Large intestine (tissue), 3 donors: ENCODE measurements around the gene CAMTA1. TPM values are rescaled to one million over a fixed set of nuclear protein-coding genes. Genes with fewer than 3 reads are reported as not detected.
"Not testable (repeated sequence)": the region's sequence is repeated elsewhere in the genome, so short reads cannot be mapped to it uniquely, and the experiment has no call there.

Source experiments
- DNase-seq, 2 donors: peaks; one replicate each; pipeline versions ENCODE4 v3.0.0 to v3.0.0-alpha.2; 2013
- H3K27ac ChIP-seq: one replicate; pipeline ENCODE4 v1.5.1; 2013; ENCODE audit warnings: low read length
- H3K27me3 ChIP-seq: 2 replicates; pipeline ENCODE4 v1.6.1; 2013; ENCODE audit warnings: low read length; ENCODE audit not compliant: control insufficient read depth, insufficient read depth
- H3K36me3 ChIP-seq: 2 replicates; pipeline ENCODE4 v1.6.1; 2013; ENCODE audit warnings: low read length; ENCODE audit not compliant: control insufficient read depth, insufficient read depth
- H3K4me1 ChIP-seq: one replicate; pipeline ENCODE4 v1.6.1; 2013; ENCODE audit warnings: low read length; ENCODE audit not compliant: control insufficient read depth, insufficient read depth
- H3K4me3 ChIP-seq: one replicate; pipeline ENCODE4 v1.5.1; 2013; ENCODE audit warnings: low read length
- H3K9me3 ChIP-seq: one replicate; pipeline ENCODE4 v1.6.1; 2013; ENCODE audit warnings: mild to moderate bottlenecking, low read depth, low read length, moderate library complexity; ENCODE audit not compliant: control insufficient read depth
- WGBS: methylation state at CpG from one replicate; pipeline ENCODE4 v1.1.5; 2013; ENCODE audit warnings: low lambda C conversion rate; ENCODE audit not compliant: insufficient coverage; 5-methylcytosine and 5-hydroxymethylcytosine counted together
- polyA plus RNA-seq: library from polyadenylated mRNA; unstranded; fragments of 120-200 nt; gene quantifications from one replicate; pipeline ENCODE4 v1.2.1, GENCODE V29; 2013

CAMTA1 gene
- polyA plus RNA-seq, 1 donor = 67.9 TPM

DNA sequence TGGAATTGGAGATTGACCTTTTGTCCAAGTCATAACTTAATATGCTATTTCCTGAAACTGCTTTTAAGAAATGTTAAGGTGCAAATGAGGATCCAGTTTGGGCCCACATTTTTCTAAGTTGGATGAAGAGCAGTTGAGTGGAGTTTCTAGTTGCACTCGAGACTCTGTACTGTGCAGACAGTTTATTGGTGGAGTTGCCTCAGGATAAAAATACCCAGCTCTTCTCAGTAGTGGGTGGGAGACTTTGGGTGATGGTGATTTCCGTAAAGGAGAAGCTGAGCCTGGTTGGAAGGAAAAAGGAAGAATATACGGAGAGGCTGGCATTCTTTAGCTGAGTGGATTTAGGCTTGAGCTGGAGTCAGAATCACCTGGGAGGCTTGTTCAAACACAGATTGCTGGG, 49.9 kb downstream of the CAMTA1 start:
- Histone ChIP-seq H3K27ac (no peak overlapping the region), H3K4me1 (no peaks in the 10 kb centered on the region), H3K36me3 (peaks cover 11% of the 10 kb centered on the region), H3K9me3 (no peaks in the 10 kb centered on the region), H3K4me3 (no peak overlapping the region), H3K27me3 (no peaks in the 10 kb centered on the region)
- no peak for DNase-seq
- 100% methylated on average over 1 of the region's 3 CpGs for WGBS

GRCh38 chr1:6842301-6842700, 57.0 kb downstream of the CAMTA1 start:
- Histone ChIP-seq H3K27me3 (no peaks in the 10 kb centered on the region), H3K27ac (no peak overlapping the region), H3K36me3 (peaks cover 8% of the 10 kb centered on the region), H3K9me3 (peaks cover 4% of the 10 kb centered on the region), H3K4me3 (no peak overlapping the region), H3K4me1 (no peaks in the 10 kb centered on the region)
- no CpG with 5 or more reads among the region's 8 CpGs for WGBS
- no peak for DNase-seq

- H3K4me1 ChIP-seq = not testable (repeated sequence)
Measured at GRCh38 chr1:6845786-6846185, 60.5 kb downstream of the CAMTA1 start.

DNA sequence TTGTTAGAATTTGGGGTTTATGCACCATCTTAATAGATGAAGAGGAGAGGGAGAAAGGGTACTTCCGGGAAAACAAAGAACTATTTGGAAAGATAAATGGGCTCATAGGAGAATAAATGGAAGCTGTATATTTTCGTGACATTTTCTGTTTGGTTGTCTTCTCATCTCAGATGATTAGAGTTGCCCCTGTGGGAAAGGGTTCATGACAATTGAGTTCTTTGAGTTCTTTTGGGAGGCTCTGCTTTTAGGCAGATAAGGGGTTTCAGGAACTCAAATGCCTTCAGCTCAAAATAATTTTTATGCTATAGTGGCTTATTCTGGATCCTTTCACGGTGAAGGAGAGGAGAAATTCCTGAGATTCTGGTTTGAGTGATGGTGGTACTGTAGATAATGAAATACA, 63.6 kb downstream of the CAMTA1 start:
- Histone ChIP-seq H3K36me3 (peaks cover 7% of the 10 kb centered on the region), H3K4me1 (no peaks in the 10 kb centered on the region), H3K27ac (no peak overlapping the region), H3K4me3 (no peak overlapping the region), H3K9me3 (peaks cover 4% of the 10 kb centered on the region), H3K27me3 (no peaks in the 10 kb centered on the region)
- no peak for DNase-seq
- WGBS = 80% methylated on average over 1 of the region's 3 CpGs

More at GRCh38 chr1:6845786-6846185, 60.5 kb downstream of the CAMTA1 start:
- DNase-seq, H3K27ac ChIP-seq, H3K4me3 ChIP-seq, H3K9me3 ChIP-seq, H3K27me3 ChIP-seq, H3K36me3 ChIP-seq: not testable (repeated sequence)
- 100% methylated on average over 1 of the region's 4 CpGs for WGBS

- H3K4me1 ChIP-seq = no peaks in the 10 kb centered on the region
- no peak overlapping the region for H3K4me3 ChIP-seq
- H3K9me3 ChIP-seq = no peaks in the 10 kb centered on the region
- DNase-seq = no peak
- H3K27ac ChIP-seq = no peak overlapping the region
- no peaks in the 10 kb centered on the region for H3K27me3 ChIP-seq
- 100% methylated on average over 2 of the region's 4 CpGs for WGBS
- peaks cover 7% of the 10 kb centered on the region for H3K36me3 ChIP-seq
Measured at GRCh38 chr1:6850537-6850936, 65.3 kb downstream of the CAMTA1 start.

- Histone ChIP-seq H3K4me1 (no peaks in the 10 kb centered on the region), H3K36me3 (peaks cover 4% of the 10 kb centered on the region), H3K27ac (no peak overlapping the region), H3K27me3 (no peaks in the 10 kb centered on the region), H3K4me3 (no peak overlapping the region), H3K9me3 (no peaks in the 10 kb centered on the region)
- DNase-seq = peak in 1 of 2 donors; percentile 27
- WGBS = no CpG with 5 or more reads among the region's 6 CpGs
Measured at GRCh38 chr1:6852136-6852890, 67.1 kb downstream of the CAMTA1 start.

DNA sequence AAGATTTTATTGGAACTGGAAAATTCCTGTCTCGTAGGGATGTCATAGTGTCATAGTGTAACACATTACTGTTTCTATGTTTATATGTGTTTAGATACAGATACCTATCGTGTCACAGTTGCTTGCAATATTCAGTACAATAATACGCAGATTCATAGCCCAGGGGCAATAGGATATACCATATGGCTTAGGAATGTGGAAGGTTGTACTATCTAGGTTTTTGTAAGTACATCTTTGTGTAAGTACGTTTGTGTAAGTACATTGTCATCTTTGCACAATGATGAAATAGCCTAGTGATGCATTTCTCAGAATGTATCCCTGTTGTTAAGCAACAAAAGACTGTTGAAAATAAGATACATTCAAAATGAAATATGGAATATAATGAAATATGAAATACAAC, 68.9 kb downstream of the CAMTA1 start:
- Histone ChIP-seq H3K27me3 (no peaks in the 10 kb centered on the region), H3K36me3 (peaks cover 4% of the 10 kb centered on the region), H3K27ac (no peak overlapping the region), H3K9me3 (no peaks in the 10 kb centered on the region), H3K4me1 (no peaks in the 10 kb centered on the region), H3K4me3 (no peak overlapping the region)
- WGBS = no CpG with 5 or more reads among the region's 4 CpGs
- DNase-seq = no peak

GRCh38 chr1:6857831-6858230, 72.6 kb downstream of the CAMTA1 start:
- no peaks in the 10 kb centered on the region for H3K9me3 ChIP-seq
- H3K4me3 ChIP-seq = no peak overlapping the region
- no peak for DNase-seq
- no peaks in the 10 kb centered on the region for H3K36me3 ChIP-seq
- H3K27me3 ChIP-seq = no peaks in the 10 kb centered on the region
- no peak overlapping the region for H3K27ac ChIP-seq
- H3K4me1 ChIP-seq = no peaks in the 10 kb centered on the region
- 80% methylated on average over 1 of the region's 2 CpGs for WGBS

- Histone ChIP-seq H3K4me3 (no peak overlapping the region), H3K9me3 (no peaks in the 10 kb centered on the region), H3K27ac (no peak overlapping the region), H3K27me3 (no peaks in the 10 kb centered on the region), H3K36me3 (no peaks in the 10 kb centered on the region), H3K4me1 (no peaks in the 10 kb centered on the region)
- no peak for DNase-seq
- 100% methylated on average over 1 of the region's 3 CpGs for WGBS
Measured at GRCh38 chr1:6858596-6858995, 73.3 kb downstream of the CAMTA1 start.

DNA sequence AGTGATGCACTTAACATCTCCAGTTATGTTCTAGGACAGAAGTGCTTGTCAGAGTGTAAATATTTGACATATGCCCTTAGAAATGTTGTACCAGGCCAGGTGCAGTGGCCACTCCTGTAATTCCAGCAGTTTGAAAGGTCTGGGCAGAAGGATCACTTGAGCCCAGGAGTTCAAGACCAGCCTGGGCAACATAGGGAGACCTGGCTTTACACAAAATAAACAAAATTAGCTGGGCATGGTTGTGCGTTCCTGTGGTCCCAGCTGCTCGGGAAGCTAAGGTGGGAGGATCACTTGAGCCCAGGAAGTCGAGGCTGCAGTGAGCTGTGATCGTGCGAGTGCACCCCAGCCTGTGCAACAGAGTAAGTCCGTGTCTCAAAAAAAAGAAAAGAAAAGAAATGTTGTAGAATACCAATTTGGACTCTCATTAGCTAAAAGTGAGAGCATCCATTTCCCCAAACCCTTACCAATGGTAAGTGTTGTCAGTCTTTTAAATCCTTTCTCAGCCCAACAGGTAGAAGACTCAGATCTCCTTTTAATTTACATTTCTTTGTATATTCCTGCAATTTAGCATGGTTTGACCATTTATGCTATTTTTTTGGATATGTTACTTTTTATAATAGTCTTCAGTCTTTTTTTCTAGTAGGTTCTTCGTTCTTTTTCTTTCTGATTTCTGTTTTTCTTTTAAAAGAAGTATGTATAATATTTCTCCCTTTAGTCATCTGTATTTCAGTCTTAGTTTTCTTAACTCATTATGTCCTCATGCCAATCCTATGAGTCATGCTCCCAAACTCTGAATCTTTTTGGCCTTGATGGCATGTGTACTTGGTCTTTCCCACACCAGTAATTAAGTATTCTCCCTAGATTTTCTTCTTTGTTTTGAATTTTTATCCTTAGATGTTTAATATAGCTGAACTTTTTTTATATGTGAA, 74.4 kb downstream of the CAMTA1 start:
- Histone ChIP-seq H3K27me3 (no peaks in the 10 kb centered on the region), H3K4me3 (no peak overlapping the region), H3K36me3 (no peaks in the 10 kb centered on the region), H3K27ac (no peak overlapping the region), H3K4me1 (no peaks in the 10 kb centered on the region), H3K9me3 (no peaks in the 10 kb centered on the region)
- 100% methylated on average over 2 of the region's 7 CpGs for WGBS
- no peak for DNase-seq
